Right lobe of liver (tissue), 4 donors: ENCODE results near the gene SLC35D2.
A peak's percentile ranks its signal among the peaks of the same experiment; 100 is the strongest.

Source experiments
- POLR2A ChIP-seq: fragments of 450-650 bp; IDR thresholded peaks from one replicate; pipeline ENCODE4 v1.6.1; 2017; ENCODE audit warnings: antibody characterized with exemption, mild to moderate bottlenecking
- TF ChIP-seq, protein P1 (sequence below), 4 donors: fragments of 200-600 bp in 3 of 4; fragments of 450-650 bp in 1 of 4; IDR thresholded peaks; one replicate each; pipeline versions ENCODE4 v1.5.1 to v1.8.0; 2016 to 2022; ENCODE audit warnings: antibody characterized with exemption in 4 of 4, mild to moderate bottlenecking in 2 of 4
- donor health status: DM: no; HTN: no; CAD: no.
- donor health status: DM: no; HTN: no; CAD: no.
- donor health status: DM: no; HTN: yes; CAD: no.

DNA sequence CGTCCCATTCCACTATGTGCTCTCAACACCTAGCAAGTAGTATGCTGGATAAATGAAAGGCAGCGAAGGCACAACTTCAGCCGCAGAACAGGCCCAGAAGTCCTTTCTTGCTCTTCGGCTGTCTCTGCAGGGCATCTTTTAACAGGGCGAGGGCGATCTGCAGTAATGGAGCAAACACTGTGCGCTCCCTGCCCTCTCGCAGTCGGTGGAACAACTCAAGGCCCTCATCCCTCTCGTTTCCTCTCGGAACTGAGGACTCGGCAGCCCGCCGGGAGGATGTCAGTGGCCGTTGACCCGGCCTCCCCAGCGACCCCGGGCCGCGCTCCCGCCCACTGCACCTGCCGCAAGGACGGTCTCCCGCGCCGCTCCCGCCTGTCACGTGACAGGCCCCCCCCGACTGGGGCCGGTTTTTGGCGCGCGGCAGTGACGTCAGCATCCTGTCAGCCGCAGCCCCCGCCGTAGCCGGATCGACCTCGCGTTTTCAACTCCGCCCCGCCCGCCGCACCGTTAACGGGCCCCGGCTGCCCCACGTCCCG lies 33.6 kb upstream of the SLC35D2 start:
- TF ChIP-seq, protein P1, sequence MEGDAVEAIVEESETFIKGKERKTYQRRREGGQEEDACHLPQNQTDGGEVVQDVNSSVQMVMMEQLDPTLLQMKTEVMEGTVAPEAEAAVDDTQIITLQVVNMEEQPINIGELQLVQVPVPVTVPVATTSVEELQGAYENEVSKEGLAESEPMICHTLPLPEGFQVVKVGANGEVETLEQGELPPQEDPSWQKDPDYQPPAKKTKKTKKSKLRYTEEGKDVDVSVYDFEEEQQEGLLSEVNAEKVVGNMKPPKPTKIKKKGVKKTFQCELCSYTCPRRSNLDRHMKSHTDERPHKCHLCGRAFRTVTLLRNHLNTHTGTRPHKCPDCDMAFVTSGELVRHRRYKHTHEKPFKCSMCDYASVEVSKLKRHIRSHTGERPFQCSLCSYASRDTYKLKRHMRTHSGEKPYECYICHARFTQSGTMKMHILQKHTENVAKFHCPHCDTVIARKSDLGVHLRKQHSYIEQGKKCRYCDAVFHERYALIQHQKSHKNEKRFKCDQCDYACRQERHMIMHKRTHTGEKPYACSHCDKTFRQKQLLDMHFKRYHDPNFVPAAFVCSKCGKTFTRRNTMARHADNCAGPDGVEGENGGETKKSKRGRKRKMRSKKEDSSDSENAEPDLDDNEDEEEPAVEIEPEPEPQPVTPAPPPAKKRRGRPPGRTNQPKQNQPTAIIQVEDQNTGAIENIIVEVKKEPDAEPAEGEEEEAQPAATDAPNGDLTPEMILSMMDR (IDR thresholded peaks at IDR 0.05): peak in 1 of 4 donors; percentile 8
- peak; percentile 86 for TF ChIP-seq POLR2A
